Smooth muscle cell (in vitro differentiated cells): ENCODE measurements around the gene FYN. TPM values are rescaled to one million over a fixed set of nuclear protein-coding genes. Genes with fewer than 3 reads are reported as not detected.

Experiments used
- DNase-seq: peaks from one replicate; lab custom pipeline; 2025; ENCODE audit not compliant: unreplicated experiment; lab: John Stamatoyannopoulos, UW
- H2AFZ ChIP-seq: fragments of 200-600 bp; sonication (generic); 2 replicates; pipeline ENCODE4 v1.6.0; 2016; ENCODE audit warnings: antibody characterized with exemption, low read depth, mild to moderate bottlenecking
- H3F3A ChIP-seq: fragments of 200-600 bp; sonication (generic); 2 replicates; pipeline ENCODE4 v1.6.0; 2017; ENCODE audit warnings: antibody characterized with exemption, low read depth
- H3K27ac ChIP-seq: fragments of 200-600 bp; sonication (generic); 2 replicates; pipeline ENCODE4 v1.5.1; 2016; ENCODE audit warnings: low read depth, mild to moderate bottlenecking
- H3K27me3 ChIP-seq: fragments of 200-600 bp; sonication (generic); 2 replicates; pipeline ENCODE4 v1.6.1; 2016; ENCODE audit warnings: low read depth, mild to moderate bottlenecking
- H3K36me3 ChIP-seq: fragments of 200-600 bp; sonication (generic); 2 replicates; pipeline ENCODE4 v1.5.1; 2016; ENCODE audit warnings: low read depth
- H3K4me1 ChIP-seq: fragments of 200-600 bp; sonication (generic); 2 replicates; pipeline ENCODE4 v1.5.1; 2016; ENCODE audit warnings: low read depth
- H3K4me2 ChIP-seq: fragments of 200-600 bp; sonication (generic); 2 replicates; pipeline ENCODE4 v1.6.0; 2016; ENCODE audit warnings: mild to moderate bottlenecking
- H3K4me3 ChIP-seq: fragments of 200-600 bp; sonication (generic); 2 replicates; pipeline ENCODE4 v1.5.1; 2016; ENCODE audit warnings: mild to moderate bottlenecking
- H3K79me2 ChIP-seq: fragments of 200-600 bp; sonication (generic); 2 replicates; pipeline ENCODE4 v1.6.0; 2016; ENCODE audit warnings: low read depth, mild to moderate bottlenecking
- H3K9ac ChIP-seq: fragments of 200-600 bp; sonication (generic); 2 replicates; pipeline ENCODE4 v1.6.0; 2016; ENCODE audit warnings: low read depth
- H3K9me3 ChIP-seq: fragments of 200-600 bp; sonication (generic); replicated peaks from 2 replicates; pipeline ENCODE4 v1.5.1; 2016; ENCODE audit warnings: low read depth
- H4K20me1 ChIP-seq: fragments of 200-600 bp; sonication (generic); 2 replicates; pipeline ENCODE4 v1.6.0; 2016; ENCODE audit warnings: low read depth
- CTCF ChIP-seq: fragments of 200-600 bp; sonication (generic); IDR thresholded peaks from 2 replicates; pipeline ENCODE4 v1.5.1; 2017; ENCODE audit warnings: borderline replicate concordance, mild to moderate bottlenecking, antibody characterized with exemption; ENCODE audit not compliant: insufficient read depth, poor library complexity, severe bottlenecking
- WGBS: methylation state at CpG from one replicate; pipeline ENCODE4 v1.1.7; 2016; ENCODE audit warnings: low lambda C conversion rate; 5-methylcytosine and 5-hydroxymethylcytosine counted together
- polyA plus RNA-seq: library from polyadenylated mRNA; unstranded; fragments of >200 nt; fragmentation: Nextera tagmentation; extraction: Ambion mirVana; gene quantifications from 2 replicates; pipeline ENCODE4 v1.2.1, GENCODE V29; 2016
- total RNA-seq: library from RNA; depleted of rRNA; stranded (reverse); fragments of >200 nt; gene quantifications from 2 replicates; pipeline ENCODE4 v1.2.3, GENCODE V29; 2014

FYN gene
- total and polyA plus RNA-seq, 2 experiments from 2014 or later, result 110 to 138 TPM

- Histone ChIP-seq H3K27me3 (no peaks in the 10 kb centered on the region), H3K4me2 (peak overlapping the region; percentile 71), H3K36me3 (no peaks in the 10 kb centered on the region), H3K4me1 (peaks cover 34% of the 10 kb centered on the region), H3K9me3 (no peaks in the 10 kb centered on the region), H3K27ac (peak overlapping the region; percentile 95), H3K9ac (peak overlapping the region; percentile 66), H4K20me1 (peaks cover 17% of the 10 kb centered on the region), H3F3A (peaks cover 23% of the 10 kb centered on the region), H2AFZ (no peak overlapping the region), H3K4me3 (no peak overlapping the region), H3K79me2 (peaks cover 23% of the 10 kb centered on the region)
- 27% methylated on average over 8 of the region's 8 CpGs for WGBS
- no peak for DNase-seq
- no peak for TF ChIP-seq CTCF
These were observed 68.5 kb downstream of the FYN start for GRCh38 chr6:111804627-111805235.

GRCh38 chr6:111803804-111804203, 69.4 kb downstream of the FYN start:
- H4K20me1 ChIP-seq, result peaks cover 17% of the 10 kb centered on the region
- WGBS, result 22% methylated on average over 5 of the region's 5 CpGs
- peak overlapping the region; percentile 64 for H3K9ac ChIP-seq
- H3K27ac ChIP-seq, result peak overlapping the region; percentile 95
- H3K4me3 ChIP-seq, result no peak overlapping the region
- H2AFZ ChIP-seq, result no peak overlapping the region
- H3F3A ChIP-seq, result peaks cover 23% of the 10 kb centered on the region
- no peaks in the 10 kb centered on the region for H3K9me3 ChIP-seq
- H3K27me3 ChIP-seq, result no peaks in the 10 kb centered on the region
- H3K79me2 ChIP-seq, result peaks cover 18% of the 10 kb centered on the region
- DNase-seq, result no peak
- H3K4me2 ChIP-seq, result peak overlapping the region; percentile 65
- H3K4me1 ChIP-seq, result peaks cover 34% of the 10 kb centered on the region
- H3K36me3 ChIP-seq, result no peaks in the 10 kb centered on the region
- no peak for TF ChIP-seq CTCF

- H3K4me2 ChIP-seq, result peak overlapping the region; percentile 65
- no peak for TF ChIP-seq CTCF
- no peaks in the 10 kb centered on the region for H3K27me3 ChIP-seq
- peak overlapping the region; percentile 95 for H3K27ac ChIP-seq
- H3K9ac ChIP-seq, result peak overlapping the region; percentile 64
- H4K20me1 ChIP-seq, result peaks cover 17% of the 10 kb centered on the region
- no peaks in the 10 kb centered on the region for H3K9me3 ChIP-seq
- H2AFZ ChIP-seq, result no peak overlapping the region
- 100% methylated on average over 1 of the region's 1 CpG for WGBS
- H3F3A ChIP-seq, result peaks cover 23% of the 10 kb centered on the region
- no peaks in the 10 kb centered on the region for H3K36me3 ChIP-seq
- H3K4me1 ChIP-seq, result peaks cover 34% of the 10 kb centered on the region
- no peak overlapping the region for H3K4me3 ChIP-seq
- DNase-seq, result no peak
- peaks cover 18% of the 10 kb centered on the region for H3K79me2 ChIP-seq
These were observed 69.9 kb downstream of the FYN start for GRCh38 chr6:111803371-111803770.
